Measurements from ENCODE around the gene OPCML.

OPCML gene

GRCh38 chr11:132772703-132773545, 759.4 kb downstream of the OPCML start:
- no peak for DNase-seq

- no peak for DNase-seq
Measured at GRCh38 chr11:132771746-132772145, 760.6 kb downstream of the OPCML start.

GRCh38 chr11:132770829-132771530, 761.3 kb downstream of the OPCML start:
- DNase-seq: no peak

- no peak for DNase-seq
Measured at GRCh38 chr11:132763503-132763902, 768.8 kb downstream of the OPCML start.

- DNase-seq: no peak
Measured at GRCh38 chr11:132755934-132756333, 776.4 kb downstream of the OPCML start.

GRCh38 chr11:132751516-132752250, 780.6 kb downstream of the OPCML start:
- DNase-seq: no peak

GRCh38 chr11:132746305-132746704, 786.0 kb downstream of the OPCML start:
- DNase-seq: no peak

- no peak for DNase-seq
Measured at GRCh38 chr11:132745306-132745705, 787.0 kb downstream of the OPCML start.

GRCh38 chr11:132744771-132745170, 787.5 kb downstream of the OPCML start:
- no peak for DNase-seq

GRCh38 chr11:132743601-132744000, 788.7 kb downstream of the OPCML start:
- no peak for DNase-seq

GRCh38 chr11:132742929-132743328, 789.4 kb downstream of the OPCML start:
- no peak for DNase-seq

- DNase-seq: no peak
Measured at GRCh38 chr11:132734217-132734616, 798.1 kb downstream of the OPCML start.

GRCh38 chr11:132728026-132728425, 804.3 kb downstream of the OPCML start:
- no peak for DNase-seq

- no peak for DNase-seq
Measured at GRCh38 chr11:132721526-132721925, 810.8 kb downstream of the OPCML start.

GRCh38 chr11:132719684-132720083, 812.6 kb downstream of the OPCML start:
- DNase-seq: no peak

- no peak for DNase-seq
Measured at GRCh38 chr11:132718711-132719671, 813.3 kb downstream of the OPCML start.

GRCh38 chr11:132717824-132718223, 814.5 kb downstream of the OPCML start:
- DNase-seq: no peak

- DNase-seq: no peak
Measured at GRCh38 chr11:132716037-132716436, 816.3 kb downstream of the OPCML start.

- DNase-seq: no peak
Measured at GRCh38 chr11:132714859-132715440, 817.4 kb downstream of the OPCML start.

GRCh38 chr11:132712466-132712865, 819.8 kb downstream of the OPCML start:
- no peak for DNase-seq

- DNase-seq: no peak
Measured at GRCh38 chr11:132704781-132705375, 827.4 kb downstream of the OPCML start.

- no peak for DNase-seq
Measured at GRCh38 chr11:132692891-132693290, 839.4 kb downstream of the OPCML start.
